Erythroblast (primary cell): ENCODE measurements around the gene SERGEF.

ENCODE experiments used
- GATA1 ChIP-seq: IDR thresholded peaks from 2 replicates; pipeline ENCODE4 v1.6.1; 2011; ENCODE audit warnings: low read depth, mild to moderate bottlenecking, control low read depth, low read length, moderate library complexity
- POLR2A ChIP-seq: IDR thresholded peaks from 2 replicates; pipeline ENCODE4 v1.6.1; 2011; ENCODE audit warnings: mild to moderate bottlenecking, low read length

DNA sequence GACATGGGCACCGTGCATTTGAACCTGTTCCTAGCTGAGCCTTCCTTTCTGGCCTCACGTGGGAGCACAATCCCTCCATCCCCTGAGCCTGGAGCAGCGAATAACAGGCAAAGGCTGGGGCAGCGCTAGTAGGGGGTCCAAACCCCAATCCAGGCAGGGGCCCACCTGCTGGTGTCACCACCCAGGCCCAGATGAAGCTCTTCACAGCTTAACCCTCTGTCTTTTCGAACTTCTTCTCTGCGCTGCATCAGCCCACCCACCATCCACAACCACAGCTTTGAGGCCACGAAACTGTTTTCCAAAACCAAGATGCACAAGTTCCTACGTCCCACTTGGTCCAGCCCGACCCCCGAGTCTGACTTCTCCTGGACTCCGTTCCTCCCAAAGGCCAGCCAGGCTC is 266.8 kb downstream of the SERGEF start:
- TF ChIP-seq POLR2A, result no peak
- TF ChIP-seq GATA1, result no peak
